NCI-H1694 treated with DMSO at 0.1 percent for 48 hours (cell line): ENCODE measurements around the gene FAM156B.
A peak's percentile ranks its signal among the peaks of the same experiment; 100 is the strongest.
"Not testable (repeated sequence)": the region's sequence is repeated elsewhere in the genome, so short reads cannot be mapped to it uniquely, and the experiment has no call there.

Experiments
- DNase-seq: peaks from one replicate; lab custom pipeline; 2025; lab: John Stamatoyannopoulos, UW

FAM156B gene

DNA sequence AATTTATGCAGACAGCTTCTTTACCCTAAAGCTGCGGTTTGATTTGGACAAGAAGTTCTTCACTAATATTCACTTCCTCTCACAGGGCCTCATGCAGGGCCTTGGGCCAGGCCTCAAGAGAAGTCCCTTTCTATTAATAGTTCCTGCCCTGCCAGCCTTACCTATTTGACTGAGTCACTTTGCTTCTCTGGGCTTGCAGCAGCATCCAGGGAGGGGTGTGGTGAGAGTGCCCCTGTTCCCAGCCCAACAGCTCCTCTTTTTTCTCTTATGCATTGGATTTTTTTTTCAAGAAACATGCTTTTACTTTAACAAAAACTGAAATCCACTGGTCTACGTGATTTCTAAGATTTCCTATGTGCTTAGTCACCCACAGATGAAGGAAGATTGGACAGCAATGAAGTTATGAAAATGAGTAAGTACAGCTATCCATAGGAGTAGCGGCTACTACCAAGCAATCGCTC lies 26.7 kb downstream of the FAM156B start:
- no peak for DNase-seq

DNA sequence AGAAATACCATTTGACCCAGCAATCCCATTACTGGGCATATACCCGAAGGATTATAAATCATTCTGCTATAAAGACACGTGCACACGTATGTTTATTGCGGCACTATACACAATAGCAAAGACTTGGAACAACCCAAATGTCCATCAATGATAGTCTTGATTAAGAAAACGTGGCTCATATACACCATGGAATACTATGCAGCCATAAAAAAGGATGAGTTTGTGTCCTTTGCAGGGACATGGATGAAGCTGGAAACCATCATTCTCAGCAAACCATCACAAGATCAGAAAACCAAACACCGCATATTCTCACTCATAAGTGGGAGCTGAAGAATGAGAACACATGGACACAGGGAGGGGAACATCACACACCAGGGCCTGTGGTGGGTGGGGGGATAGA lies 33.1 kb downstream of the FAM156B start:
- not testable (repeated sequence) for DNase-seq

DNA sequence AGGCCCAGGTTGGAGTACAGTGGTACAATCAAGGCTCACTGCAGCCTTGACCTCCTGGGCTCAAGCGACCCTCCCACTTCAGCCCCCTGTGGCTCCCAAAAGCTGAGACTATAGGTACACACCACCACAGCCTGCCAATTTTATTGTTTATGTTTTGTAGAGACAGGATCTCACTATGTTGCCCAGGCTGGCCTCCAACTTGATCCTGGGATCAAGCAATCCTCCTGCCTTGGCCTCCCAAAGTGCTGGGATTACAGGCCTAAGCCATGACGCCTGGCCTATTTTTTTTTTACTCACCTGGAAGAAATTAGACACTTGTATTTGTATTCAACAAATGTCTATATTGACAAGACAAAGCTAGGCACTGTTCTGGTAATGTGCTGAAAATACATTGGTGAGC lies 36.1 kb downstream of the FAM156B start:
- no peak for DNase-seq

DNA sequence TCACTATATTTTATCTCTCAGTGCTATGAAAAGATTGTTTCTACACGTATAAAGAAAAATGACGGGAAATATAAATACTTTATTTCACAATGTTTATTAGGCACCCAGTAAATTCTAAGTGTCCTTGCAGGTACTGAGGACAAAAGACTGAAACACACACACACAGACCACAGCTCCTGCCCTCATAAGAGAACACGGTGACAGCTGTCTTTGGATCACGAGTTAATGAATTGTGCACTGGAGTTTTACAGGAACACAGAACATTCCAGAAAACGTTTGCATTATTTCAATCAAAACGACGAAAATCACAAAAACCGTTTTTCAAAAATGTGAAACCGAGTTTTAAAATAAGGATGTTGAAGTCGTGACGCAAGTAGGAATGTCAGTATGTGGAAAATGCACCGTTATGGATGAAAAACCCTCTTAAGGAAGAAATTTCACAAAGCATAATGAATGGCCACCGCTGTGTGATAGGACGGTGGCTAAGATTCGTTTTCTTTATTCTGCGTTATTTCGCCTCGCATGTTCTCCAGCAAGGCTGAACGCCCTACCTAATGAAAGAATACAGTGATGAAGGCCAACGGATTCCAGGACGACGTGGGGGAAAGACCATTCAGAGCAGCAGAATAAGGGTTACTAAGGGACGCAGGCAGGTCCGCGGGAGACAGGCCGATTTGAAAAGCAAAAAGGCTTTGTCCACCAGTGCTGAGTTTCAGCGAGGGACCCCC lies 37.0 kb downstream of the FAM156B start:
- DNase-seq = peak; percentile 35

- DNase-seq = peak; percentile 92
Observed at GRCh38 chrX:52934704-52935469, 37.8 kb downstream of the FAM156B start.

DNA sequence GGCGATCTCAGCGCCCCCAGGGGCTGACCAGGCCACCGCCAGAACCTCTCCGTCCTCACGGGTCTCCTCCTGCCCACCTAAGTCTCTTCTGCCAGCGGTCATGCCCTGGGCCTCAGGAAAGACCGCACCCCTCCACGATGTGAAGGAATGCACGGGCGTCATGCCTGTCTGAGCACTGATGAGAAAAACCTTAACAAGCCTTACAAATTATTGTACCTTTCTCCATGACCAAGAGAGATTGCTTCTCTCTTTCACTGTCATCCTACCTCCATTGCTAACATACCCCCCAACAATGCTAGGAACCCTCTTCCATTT lies 38.3 kb downstream of the FAM156B start:
- not testable (repeated sequence) for DNase-seq

- DNase-seq = not testable (repeated sequence)
Observed at GRCh38 chrX:52940704-52941103, 43.6 kb downstream of the FAM156B start.

DNA sequence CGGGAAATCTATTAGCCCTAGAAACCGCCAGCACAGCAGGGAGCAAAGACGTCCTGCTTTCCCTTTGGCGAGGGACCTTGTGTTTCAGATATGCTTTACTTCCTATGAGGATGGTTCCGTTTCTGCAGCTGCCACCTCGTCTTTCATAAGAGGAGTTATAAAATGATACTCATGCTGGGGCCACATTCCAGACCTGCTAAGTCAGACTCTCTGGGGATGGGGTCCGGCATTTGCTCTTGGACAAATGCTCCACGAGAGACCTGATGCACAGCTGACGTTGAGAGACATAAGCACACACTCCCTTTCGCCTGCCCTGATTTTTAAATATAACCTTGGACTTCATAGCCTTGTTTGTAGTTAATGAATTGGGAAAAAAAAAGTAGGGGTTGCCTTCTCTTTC lies 44.6 kb downstream of the FAM156B start:
- not testable (repeated sequence) for DNase-seq

- DNase-seq = not testable (repeated sequence)
Observed at GRCh38 chrX:52945838-52946494, 48.8 kb downstream of the FAM156B start.

DNA sequence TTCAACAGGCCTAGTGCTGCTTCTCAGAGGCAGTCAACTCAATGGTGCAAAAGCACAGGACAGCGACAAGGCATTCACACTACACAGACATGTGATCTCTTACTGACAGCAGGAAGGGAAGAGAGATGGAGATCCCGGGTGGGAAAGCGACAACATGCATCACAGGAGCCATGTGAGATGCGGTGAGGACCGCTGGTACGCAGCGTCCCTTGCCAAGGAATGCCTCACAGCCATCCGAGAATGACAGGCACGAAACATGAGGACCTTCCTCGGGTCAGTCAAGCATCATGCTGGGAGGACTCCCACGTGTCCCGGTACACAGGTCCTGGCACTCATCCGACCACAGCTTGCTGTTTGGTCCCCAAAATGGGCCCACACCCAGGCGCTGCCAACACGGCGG lies 50.4 kb downstream of the FAM156B start:
- DNase-seq = not testable (repeated sequence)

DNA sequence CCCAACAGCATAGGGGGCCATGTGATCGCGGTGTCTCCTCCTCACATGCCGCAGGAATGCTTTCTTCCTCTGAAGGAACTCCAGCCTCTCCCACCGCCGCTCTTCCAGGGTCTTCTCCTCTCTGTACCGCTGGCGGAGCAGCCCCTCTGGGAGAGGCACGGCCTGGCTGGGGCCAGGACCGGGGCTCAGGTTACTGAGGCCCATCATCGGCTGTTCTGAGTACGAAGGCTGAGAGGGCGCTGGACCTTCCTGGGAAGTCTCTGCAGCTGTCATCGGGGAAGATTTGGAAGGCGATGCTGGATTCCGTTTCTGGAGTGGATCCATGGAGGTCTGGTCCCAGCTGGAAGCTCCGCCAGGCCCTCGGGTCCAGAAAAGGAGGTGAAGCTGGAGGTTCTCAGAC lies 51.1 kb downstream of the FAM156B start:
- not testable (repeated sequence) for DNase-seq

- DNase-seq = not testable (repeated sequence)
Observed at GRCh38 chrX:52949325-52949724, 52.2 kb downstream of the FAM156B start.

DNA sequence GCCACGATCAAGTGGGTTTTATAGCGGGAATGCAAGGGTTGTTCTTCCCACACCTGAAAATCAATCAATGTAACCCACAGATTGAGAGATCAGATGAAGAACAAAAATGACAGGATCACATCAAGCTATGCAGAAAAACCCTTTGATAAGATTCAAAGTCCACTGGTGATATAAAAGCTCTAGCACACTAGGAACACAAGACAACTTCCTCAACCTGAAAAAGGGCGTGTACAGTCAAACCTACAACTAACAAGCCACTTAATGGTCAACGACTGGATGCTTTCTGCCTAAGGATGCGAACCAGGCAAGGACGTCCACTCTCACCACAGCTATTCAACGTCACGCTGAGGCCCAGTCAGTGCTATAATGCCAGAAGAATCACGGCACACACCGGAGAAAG lies 52.8 kb downstream of the FAM156B start:
- not testable (repeated sequence) for DNase-seq
